Neural progenitor cell (in vitro differentiated cells): ENCODE results near the gene RHOC. TPM values are rescaled to one million over a fixed set of nuclear protein-coding genes. Genes with fewer than 3 reads are reported as not detected.

Experiments
- DNase-seq: peaks from one replicate; pipeline ENCODE4 v3.0.0-alpha.2; 2016; ENCODE audit warnings: low spot score
- H2AFZ ChIP-seq: fragments of 200-600 bp; sonication (generic); replicated peaks from 2 replicates; pipeline ENCODE4 v1.6.1; 2016; ENCODE audit warnings: antibody characterized with exemption
- H3F3A ChIP-seq: fragments of 200-600 bp; sonication (generic); 2 replicates; pipeline ENCODE4 v1.6.1; 2016; ENCODE audit warnings: antibody characterized with exemption, low read depth
- H3K27ac ChIP-seq: fragments of 200-600 bp; sonication (generic); 2 replicates; pipeline ENCODE4 v1.5.1; 2016; ENCODE audit warnings: mild to moderate bottlenecking
- H3K27me3 ChIP-seq: fragments of 200-600 bp; sonication (generic); 2 replicates; pipeline ENCODE4 v1.6.1; 2016; ENCODE audit warnings: mild to moderate bottlenecking, moderate library complexity
- H3K36me3 ChIP-seq: fragments of 200-600 bp; sonication (generic); 2 replicates; pipeline ENCODE4 v1.5.1; 2016
- H3K4me1 ChIP-seq: fragments of 200-600 bp; sonication (generic); 2 replicates; pipeline ENCODE4 v1.6.1; 2016; ENCODE audit warnings: mixed run types
- H3K4me2 ChIP-seq: fragments of 200-600 bp; sonication (generic); 2 replicates; pipeline ENCODE4 v1.6.1; 2016
- H3K4me3 ChIP-seq: fragments of 200-600 bp; sonication (generic); 2 replicates; pipeline ENCODE4 v1.5.1; 2016
- H3K79me2 ChIP-seq: fragments of 200-600 bp; sonication (generic); 2 replicates; pipeline ENCODE4 v1.6.1; 2016; ENCODE audit warnings: low read depth
- H3K9ac ChIP-seq: fragments of 200-600 bp; sonication (generic); 2 replicates; pipeline ENCODE4 v1.6.1; 2016
- H3K9me3 ChIP-seq: fragments of 200-600 bp; sonication (generic); 2 replicates; pipeline ENCODE4 v1.5.1; 2016; ENCODE audit warnings: low read depth
- H4K20me1 ChIP-seq: fragments of 200-600 bp; sonication (generic); 2 replicates; pipeline ENCODE4 v1.6.1; 2016; ENCODE audit warnings: low read depth
- H3K27ac Mint-ChIP-seq: 3 replicates; pipeline ENCODE4 v1.8.0; 2021; ENCODE audit warnings: mixed read lengths
- H3K27me3 Mint-ChIP-seq: 2 replicates; pipeline ENCODE4 v1.8.0; 2022; ENCODE audit warnings: low read depth, mild to moderate bottlenecking, inconsistent platforms, moderate library complexity, mixed read lengths; ENCODE audit not compliant: insufficient read depth
- H3K36me3 Mint-ChIP-seq: 3 replicates; pipeline ENCODE4 v1.8.0; 2021; ENCODE audit warnings: mixed read lengths
- H3K4me1 Mint-ChIP-seq: 3 replicates; pipeline ENCODE4 v1.8.0; 2021; ENCODE audit warnings: mixed read lengths
- H3K4me3 Mint-ChIP-seq: 3 replicates; pipeline ENCODE4 v1.8.0; 2021; ENCODE audit warnings: mild to moderate bottlenecking, moderate library complexity, mixed read lengths
- H3K9me3 Mint-ChIP-seq: 3 replicates; pipeline ENCODE4 v1.8.0; 2020; ENCODE audit warnings: mixed read lengths
- EZH2 ChIP-seq: fragments of 200-600 bp; sonication (generic); IDR thresholded peaks from 2 replicates; pipeline ENCODE4 v1.6.1; 2017; ENCODE audit warnings: antibody characterized with exemption, mild to moderate bottlenecking, moderate library complexity
- EZH2phosphoT487 ChIP-seq: fragments of 200-600 bp; sonication (generic); IDR thresholded peaks from 2 replicates; pipeline ENCODE4 v1.6.1; 2017; ENCODE audit warnings: antibody characterized with exemption
- total RNA-seq: library from RNA; depleted of rRNA; stranded (reverse); fragments of >200 nt; gene quantifications from 2 replicates; pipeline ENCODE4 v1.2.3, GENCODE V29; 2015; ENCODE audit warnings: low replicate concordance
- TF ChIP-seq, protein P1 (sequence below): fragments of 200-600 bp; sonication (generic); IDR thresholded peaks from 2 replicates; pipeline ENCODE4 v1.5.1; 2017; ENCODE audit warnings: antibody characterized with exemption, mild to moderate bottlenecking

Gene RHOC
- total RNA-seq, 1 donor from 2014 or later = 41.8 TPM

DNA sequence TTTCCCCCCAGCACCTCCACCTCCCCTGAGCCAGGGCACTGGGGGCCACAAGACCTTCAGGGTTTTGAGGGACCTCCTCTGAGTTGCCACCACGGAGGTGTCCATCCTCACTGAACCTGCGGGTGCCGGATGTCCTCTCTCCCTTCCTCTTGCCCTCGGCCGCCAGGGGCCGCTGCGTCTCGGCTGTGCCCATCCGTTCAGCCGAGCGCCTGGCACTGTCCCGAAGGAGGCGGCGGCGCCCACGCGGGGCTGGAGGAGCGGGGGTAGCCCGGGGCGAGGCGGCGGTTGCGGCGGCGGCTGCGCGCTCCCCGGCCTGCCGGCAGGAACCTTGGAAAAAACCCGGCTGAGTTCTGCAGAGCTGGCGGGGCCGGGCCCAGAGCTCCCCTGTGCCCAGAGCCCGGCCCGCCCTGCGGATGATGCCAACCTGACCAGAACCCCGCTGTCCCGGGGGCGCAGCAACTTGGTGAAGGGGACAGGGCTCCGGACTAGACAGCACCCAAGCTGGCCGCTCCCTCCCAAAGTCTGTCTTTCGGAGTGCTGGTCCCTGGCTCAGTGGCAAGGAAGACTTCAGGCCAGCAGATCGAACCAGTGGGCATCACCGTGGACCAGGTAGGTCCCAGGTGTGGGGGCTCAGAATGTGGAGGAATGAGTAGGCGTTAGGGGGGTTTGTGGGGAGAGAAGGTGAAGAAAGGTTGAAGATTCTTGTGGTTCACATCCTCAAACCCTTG is 11.9 kb upstream of the RHOC start:
- Mint-ChIP-seq H3K27ac (peak overlapping the region; percentile 74), H3K27me3 (peaks cover 33% of the 10 kb centered on the region), H3K4me3 (no peak overlapping the region), H3K9me3 (no peaks in the 10 kb centered on the region), H3K4me1 (peaks cover 30% of the 10 kb centered on the region), H3K36me3 (no peaks in the 10 kb centered on the region)
- Histone ChIP-seq H3K9me3 (no peaks in the 10 kb centered on the region), H4K20me1 (peaks cover 11% of the 10 kb centered on the region), H3K79me2 (no peaks in the 10 kb centered on the region), H3K9ac (no peak overlapping the region), H3K27me3 (peaks cover 63% of the 10 kb centered on the region), H3K36me3 (no peaks in the 10 kb centered on the region), H3K4me3 (no peak overlapping the region), H2AFZ (peak overlapping the region; percentile 44), H3F3A (peaks cover 26% of the 10 kb centered on the region), H3K4me2 (peak overlapping the region; percentile 60), H3K27ac (no peak overlapping the region), H3K4me1 (peaks cover 33% of the 10 kb centered on the region)
- TF ChIP-seq, protein P1, sequence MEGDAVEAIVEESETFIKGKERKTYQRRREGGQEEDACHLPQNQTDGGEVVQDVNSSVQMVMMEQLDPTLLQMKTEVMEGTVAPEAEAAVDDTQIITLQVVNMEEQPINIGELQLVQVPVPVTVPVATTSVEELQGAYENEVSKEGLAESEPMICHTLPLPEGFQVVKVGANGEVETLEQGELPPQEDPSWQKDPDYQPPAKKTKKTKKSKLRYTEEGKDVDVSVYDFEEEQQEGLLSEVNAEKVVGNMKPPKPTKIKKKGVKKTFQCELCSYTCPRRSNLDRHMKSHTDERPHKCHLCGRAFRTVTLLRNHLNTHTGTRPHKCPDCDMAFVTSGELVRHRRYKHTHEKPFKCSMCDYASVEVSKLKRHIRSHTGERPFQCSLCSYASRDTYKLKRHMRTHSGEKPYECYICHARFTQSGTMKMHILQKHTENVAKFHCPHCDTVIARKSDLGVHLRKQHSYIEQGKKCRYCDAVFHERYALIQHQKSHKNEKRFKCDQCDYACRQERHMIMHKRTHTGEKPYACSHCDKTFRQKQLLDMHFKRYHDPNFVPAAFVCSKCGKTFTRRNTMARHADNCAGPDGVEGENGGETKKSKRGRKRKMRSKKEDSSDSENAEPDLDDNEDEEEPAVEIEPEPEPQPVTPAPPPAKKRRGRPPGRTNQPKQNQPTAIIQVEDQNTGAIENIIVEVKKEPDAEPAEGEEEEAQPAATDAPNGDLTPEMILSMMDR = peak; percentile 77
- TF ChIP-seq EZH2phosphoT487 (no peak), EZH2 (no peak)
- peak; percentile 91 for DNase-seq

DNA sequence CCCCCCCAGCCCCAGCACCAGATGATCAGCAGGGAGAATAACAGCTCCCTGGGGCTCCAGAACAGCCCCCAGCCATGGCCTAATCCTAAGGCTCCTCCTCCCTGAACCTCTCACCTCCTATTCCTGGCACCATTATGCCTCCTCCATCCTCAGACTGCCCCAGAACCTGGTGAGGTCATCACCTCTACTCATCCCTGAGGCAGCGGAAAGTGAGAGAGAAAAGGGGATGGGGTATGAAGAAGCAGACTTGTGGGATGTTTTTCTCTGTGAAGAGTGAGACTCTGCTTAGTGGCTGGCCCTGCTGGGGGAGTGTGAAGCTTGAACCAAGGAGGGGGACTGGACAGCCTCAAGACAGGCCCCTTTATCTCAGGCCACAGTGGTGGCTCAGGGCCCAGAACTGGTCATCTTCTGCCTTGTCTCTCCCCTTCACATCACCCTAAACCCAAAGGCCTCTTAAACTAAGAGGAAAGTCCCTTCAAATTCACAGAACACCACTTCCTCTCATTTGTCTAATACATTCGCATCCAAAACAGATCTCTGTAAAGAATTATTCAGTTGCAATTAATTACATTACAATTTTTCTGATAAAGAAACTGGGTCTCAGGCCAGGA is 10.4 kb upstream of the RHOC start:
- H3K4me1 ChIP-seq = peaks cover 25% of the 10 kb centered on the region
- Mint-ChIP-seq H3K27me3 (peaks cover 38% of the 10 kb centered on the region), H3K36me3 (peaks cover 4% of the 10 kb centered on the region), H3K9me3 (no peaks in the 10 kb centered on the region), H3K4me3 (no peak overlapping the region), H3K27ac (no peak overlapping the region), H3K4me1 (peaks cover 20% of the 10 kb centered on the region)
- H3K4me2 ChIP-seq = no peak overlapping the region
- no peak overlapping the region for H3K9ac ChIP-seq
- no peaks in the 10 kb centered on the region for H3K36me3 ChIP-seq
- no peaks in the 10 kb centered on the region for H3K9me3 ChIP-seq
- TF ChIP-seq EZH2 (no peak), EZH2phosphoT487 (no peak)
- TF ChIP-seq, protein P1 = no peak
- H3F3A ChIP-seq = peaks cover 25% of the 10 kb centered on the region
- no peak overlapping the region for H3K27ac ChIP-seq
- H4K20me1 ChIP-seq = peaks cover 15% of the 10 kb centered on the region
- no peak for DNase-seq
- H3K79me2 ChIP-seq = no peaks in the 10 kb centered on the region
- no peak overlapping the region for H3K4me3 ChIP-seq
- no peak overlapping the region for H2AFZ ChIP-seq
- peaks cover 78% of the 10 kb centered on the region for H3K27me3 ChIP-seq

DNA sequence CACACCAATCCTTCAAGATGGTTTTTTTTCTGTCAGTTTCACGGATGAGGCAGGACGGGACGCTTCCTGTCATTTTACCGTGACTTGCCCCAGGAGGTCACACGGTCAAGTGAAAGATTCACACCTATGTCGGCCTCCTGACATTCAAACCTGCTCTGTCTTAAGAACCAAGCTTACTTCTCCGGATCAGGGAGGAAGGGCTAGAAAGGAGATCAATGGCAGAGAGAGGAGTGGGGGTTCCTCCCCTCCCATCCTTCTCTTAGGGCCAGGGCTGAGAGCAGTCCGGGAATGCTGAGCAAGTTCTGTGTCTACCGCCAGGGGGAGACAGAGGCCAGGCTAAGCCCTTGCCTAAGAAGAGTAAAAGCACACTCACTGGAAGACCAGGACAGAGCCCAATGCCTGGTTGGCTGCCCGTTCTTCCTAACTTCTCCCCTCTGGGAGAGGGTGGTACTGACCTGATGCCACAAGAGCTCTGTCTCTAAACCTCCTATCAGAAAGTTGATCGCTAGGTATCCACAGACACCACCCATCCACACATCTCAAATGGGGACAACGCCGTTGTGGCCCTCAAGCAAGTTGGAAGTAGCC is 9.3 kb upstream of the RHOC start:
- H3K27me3 Mint-ChIP-seq = peaks cover 34% of the 10 kb centered on the region
- peaks cover 16% of the 10 kb centered on the region for H3K4me1 Mint-ChIP-seq
- H3K4me3 Mint-ChIP-seq = peak overlapping the region; percentile 88
- DNase-seq = peak; percentile 94
- no peaks in the 10 kb centered on the region for H3K79me2 ChIP-seq
- H3F3A ChIP-seq = peaks cover 14% of the 10 kb centered on the region
- peaks cover 4% of the 10 kb centered on the region for H3K36me3 Mint-ChIP-seq
- TF ChIP-seq, protein P1 = peak; percentile 95
- TF ChIP-seq EZH2phosphoT487 (no peak), EZH2 (no peak)
- no peak overlapping the region for H3K9ac ChIP-seq
- H3K27ac Mint-ChIP-seq = no peak overlapping the region
- H2AFZ ChIP-seq = no peak overlapping the region
- H3K36me3 ChIP-seq = no peaks in the 10 kb centered on the region
- peaks cover 87% of the 10 kb centered on the region for H3K27me3 ChIP-seq
- no peaks in the 10 kb centered on the region for H3K9me3 ChIP-seq
- H3K9me3 Mint-ChIP-seq = no peaks in the 10 kb centered on the region
- peaks cover 15% of the 10 kb centered on the region for H4K20me1 ChIP-seq
- H3K4me2 ChIP-seq = peak overlapping the region; percentile 91
- H3K4me3 ChIP-seq = peak overlapping the region; percentile 60
- peaks cover 21% of the 10 kb centered on the region for H3K4me1 ChIP-seq
- H3K27ac ChIP-seq = no peak overlapping the region
